MM.1S (cell line): ENCODE data around the gene PILRB.

Experiments
- EZH2 ChIP-seq: fragments of 300-600 bp; sonication (generic); optimal IDR thresholded peaks from 2 replicates; pipeline ENCODE3; 2017; ENCODE audit warnings: low read depth, mild to moderate bottlenecking, antibody characterized with exemption, low read length, mixed read lengths
- TF ChIP-seq, protein P1 (sequence below): fragments of 300-600 bp; sonication (generic); IDR thresholded peaks from 2 replicates; pipeline ENCODE4 v1.5.1; 2016; ENCODE audit warnings: antibody characterized with exemption, low read length, mixed read lengths

DNA sequence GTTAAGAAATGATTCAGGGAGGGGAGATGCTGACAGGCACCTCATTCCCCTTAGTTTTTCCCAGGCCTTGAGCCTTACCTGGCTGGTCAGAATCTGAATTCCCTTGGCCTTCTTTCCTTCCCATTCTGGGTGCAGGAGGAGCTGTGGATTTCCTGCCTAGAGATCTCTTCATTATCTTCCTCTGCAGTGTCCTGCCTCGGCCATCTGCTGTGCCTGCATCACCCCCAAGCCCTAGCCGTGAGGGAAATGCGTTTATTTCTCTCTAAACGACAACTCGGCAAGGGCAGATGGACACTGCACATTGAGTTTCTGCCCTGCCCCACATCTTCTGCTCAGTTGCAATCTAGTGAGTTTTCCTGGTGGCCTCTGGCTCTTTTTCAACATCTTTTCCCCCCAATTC, 43.9 kb downstream of the PILRB start:
- TF ChIP-seq, protein P1, sequence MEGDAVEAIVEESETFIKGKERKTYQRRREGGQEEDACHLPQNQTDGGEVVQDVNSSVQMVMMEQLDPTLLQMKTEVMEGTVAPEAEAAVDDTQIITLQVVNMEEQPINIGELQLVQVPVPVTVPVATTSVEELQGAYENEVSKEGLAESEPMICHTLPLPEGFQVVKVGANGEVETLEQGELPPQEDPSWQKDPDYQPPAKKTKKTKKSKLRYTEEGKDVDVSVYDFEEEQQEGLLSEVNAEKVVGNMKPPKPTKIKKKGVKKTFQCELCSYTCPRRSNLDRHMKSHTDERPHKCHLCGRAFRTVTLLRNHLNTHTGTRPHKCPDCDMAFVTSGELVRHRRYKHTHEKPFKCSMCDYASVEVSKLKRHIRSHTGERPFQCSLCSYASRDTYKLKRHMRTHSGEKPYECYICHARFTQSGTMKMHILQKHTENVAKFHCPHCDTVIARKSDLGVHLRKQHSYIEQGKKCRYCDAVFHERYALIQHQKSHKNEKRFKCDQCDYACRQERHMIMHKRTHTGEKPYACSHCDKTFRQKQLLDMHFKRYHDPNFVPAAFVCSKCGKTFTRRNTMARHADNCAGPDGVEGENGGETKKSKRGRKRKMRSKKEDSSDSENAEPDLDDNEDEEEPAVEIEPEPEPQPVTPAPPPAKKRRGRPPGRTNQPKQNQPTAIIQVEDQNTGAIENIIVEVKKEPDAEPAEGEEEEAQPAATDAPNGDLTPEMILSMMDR = no peak
- no peak for TF ChIP-seq EZH2
